Suprapubic skin (tissue), 4 donors: ENCODE measurements around the gene SH3RF1. TPM values are rescaled to one million over a fixed set of nuclear protein-coding genes. Genes with fewer than 3 reads are reported as not detected.
A peak's percentile ranks its signal among the peaks of the same experiment; 100 is the strongest.

Experiments used
- DNase-seq, 2 donors: peaks; one replicate each; pipeline ENCODE4 v3.0.0-alpha.2; 2019; ENCODE audit warnings: low spot score in 2 of 2
- H3K27ac ChIP-seq: fragments of 200-600 bp; sonication (generic); one replicate; pipeline ENCODE4 v1.5.1; 2019
- H3K27me3 ChIP-seq: fragments of 200-600 bp; sonication (generic); one replicate; pipeline ENCODE4 v1.5.1; 2019
- H3K36me3 ChIP-seq: fragments of 200-600 bp; sonication (generic); one replicate; pipeline ENCODE4 v1.5.1; 2019
- H3K4me1 ChIP-seq: fragments of 200-600 bp; sonication (generic); one replicate; pipeline ENCODE4 v1.5.1; 2019
- H3K4me3 ChIP-seq: fragments of 200-600 bp; sonication (generic); one replicate; pipeline ENCODE4 v1.5.1; 2019; ENCODE audit warnings: mild to moderate bottlenecking
- H3K9me3 ChIP-seq: fragments of 200-600 bp; sonication (generic); one replicate; pipeline ENCODE4 v1.5.1; 2019
- EP300 ChIP-seq: sonication (generic); formaldehyde crosslinking; IDR thresholded peaks from one replicate; pipeline ENCODE4 v1.6.1; 2017; ENCODE audit warnings: antibody characterized with exemption
- POLR2A ChIP-seq, 2 donors: fragments of 450-650 bp; IDR thresholded peaks; one replicate each; pipeline ENCODE4 v1.6.1; 2017; ENCODE audit warnings: antibody characterized with exemption in 2 of 2, mild to moderate bottlenecking in 2 of 2, moderate library complexity in 2 of 2
- POLR2AphosphoS5 ChIP-seq, 3 donors: sonication (generic); formaldehyde crosslinking; IDR thresholded peaks; one replicate each; pipeline ENCODE4 v1.6.1; 2017; ENCODE audit warnings: antibody characterized with exemption in 3 of 3
- WGBS: methylation state at CpG from one replicate; pipeline ENCODE4 v1.1.5; 2018; 5-methylcytosine and 5-hydroxymethylcytosine counted together
- total RNA-seq, 4 donors: library from RNA; depleted of rRNA; stranded (reverse); fragments of >200 nt; gene quantifications; one replicate each; pipeline ENCODE4 v1.1.0, GENCODE V29; 2016
- TF ChIP-seq, protein P1 (sequence below), 2 donors: fragments of 200-600 bp in 1 of 2; fragments of 450-650 bp in 1 of 2; sonication (generic) in 1 of 2; IDR thresholded peaks; one replicate each; pipeline ENCODE4 v1.5.1; 2016 to 2019; ENCODE audit warnings: antibody characterized with exemption in 2 of 2, mild to moderate bottlenecking in 1 of 2, moderate library complexity in 1 of 2

SH3RF1 gene
- total RNA-seq, 4 donors from 2014 or later: 10.8 to 18.1 (median 15.0) TPM

DNA sequence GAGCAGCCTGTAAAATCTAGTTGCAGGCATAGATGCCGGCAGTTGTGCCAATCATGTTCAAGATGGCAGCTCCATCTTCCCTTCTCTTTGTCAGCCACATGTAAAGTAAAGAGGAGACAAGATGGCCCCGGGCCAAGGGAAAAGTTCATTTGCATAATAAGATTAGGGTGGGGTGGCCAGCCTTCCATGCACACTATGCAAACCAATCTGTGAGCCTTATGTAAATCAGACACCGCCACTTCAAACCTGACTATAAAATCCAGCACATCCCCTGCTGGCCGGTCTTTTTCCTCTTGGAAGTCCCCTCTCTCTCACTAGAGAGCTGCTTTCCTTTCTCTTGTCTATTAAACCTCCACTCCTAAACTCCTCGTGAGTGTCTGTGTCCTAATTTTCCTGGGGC, 181.8 kb downstream of the SH3RF1 start:
- no peak for TF ChIP-seq POLR2A (IDR thresholded peaks at IDR 0.05)
- TF ChIP-seq EP300: no peak
- no peak for TF ChIP-seq POLR2AphosphoS5 (IDR thresholded peaks at IDR 0.05)
- TF ChIP-seq, protein P1, sequence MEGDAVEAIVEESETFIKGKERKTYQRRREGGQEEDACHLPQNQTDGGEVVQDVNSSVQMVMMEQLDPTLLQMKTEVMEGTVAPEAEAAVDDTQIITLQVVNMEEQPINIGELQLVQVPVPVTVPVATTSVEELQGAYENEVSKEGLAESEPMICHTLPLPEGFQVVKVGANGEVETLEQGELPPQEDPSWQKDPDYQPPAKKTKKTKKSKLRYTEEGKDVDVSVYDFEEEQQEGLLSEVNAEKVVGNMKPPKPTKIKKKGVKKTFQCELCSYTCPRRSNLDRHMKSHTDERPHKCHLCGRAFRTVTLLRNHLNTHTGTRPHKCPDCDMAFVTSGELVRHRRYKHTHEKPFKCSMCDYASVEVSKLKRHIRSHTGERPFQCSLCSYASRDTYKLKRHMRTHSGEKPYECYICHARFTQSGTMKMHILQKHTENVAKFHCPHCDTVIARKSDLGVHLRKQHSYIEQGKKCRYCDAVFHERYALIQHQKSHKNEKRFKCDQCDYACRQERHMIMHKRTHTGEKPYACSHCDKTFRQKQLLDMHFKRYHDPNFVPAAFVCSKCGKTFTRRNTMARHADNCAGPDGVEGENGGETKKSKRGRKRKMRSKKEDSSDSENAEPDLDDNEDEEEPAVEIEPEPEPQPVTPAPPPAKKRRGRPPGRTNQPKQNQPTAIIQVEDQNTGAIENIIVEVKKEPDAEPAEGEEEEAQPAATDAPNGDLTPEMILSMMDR (IDR thresholded peaks at IDR 0.05): no peak
- DNase-seq: no peak
- H3K27ac ChIP-seq: no peak overlapping the region
- H3K4me1 ChIP-seq: no peaks in the 10 kb centered on the region
- peaks cover 5% of the 10 kb centered on the region for H3K36me3 ChIP-seq
- no peaks in the 10 kb centered on the region for H3K9me3 ChIP-seq
- H3K4me3 ChIP-seq: no peak overlapping the region
- 93% methylated on average over 5 of the region's 5 CpGs for WGBS
- no peaks in the 10 kb centered on the region for H3K27me3 ChIP-seq

DNA sequence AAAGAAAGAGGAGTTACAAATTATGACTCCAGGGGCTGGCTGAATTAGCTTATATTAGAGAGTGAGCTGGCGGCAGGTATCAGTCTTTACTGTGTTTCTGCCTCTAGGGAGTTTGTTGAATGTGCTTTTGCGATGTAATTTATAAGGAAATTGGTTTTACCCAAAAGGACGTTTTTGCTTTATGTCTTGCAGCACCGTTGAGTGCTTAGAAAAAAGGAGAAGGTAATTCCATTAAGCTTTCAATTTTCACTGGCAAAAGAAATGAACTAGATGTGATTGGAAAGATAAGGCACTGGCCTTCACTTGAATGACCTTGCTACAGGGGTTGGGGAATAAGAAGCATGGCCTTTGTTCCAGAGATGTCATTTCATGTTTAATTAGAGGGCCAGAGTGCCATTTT, 185.8 kb downstream of the SH3RF1 start:
- Histone ChIP-seq H3K27me3 (no peaks in the 10 kb centered on the region), H3K9me3 (no peaks in the 10 kb centered on the region), H3K27ac (no peak overlapping the region), H3K4me1 (peaks cover 14% of the 10 kb centered on the region), H3K36me3 (no peaks in the 10 kb centered on the region), H3K4me3 (no peak overlapping the region)
- WGBS: 69% methylated on average over 4 of the region's 4 CpGs
- TF ChIP-seq POLR2AphosphoS5 (IDR thresholded peaks at IDR 0.05) (no peak), EP300 (no peak), POLR2A (IDR thresholded peaks at IDR 0.05) (no peak)
- TF ChIP-seq, protein P1 (IDR thresholded peaks at IDR 0.05): no peak
- no peak for DNase-seq

DNA sequence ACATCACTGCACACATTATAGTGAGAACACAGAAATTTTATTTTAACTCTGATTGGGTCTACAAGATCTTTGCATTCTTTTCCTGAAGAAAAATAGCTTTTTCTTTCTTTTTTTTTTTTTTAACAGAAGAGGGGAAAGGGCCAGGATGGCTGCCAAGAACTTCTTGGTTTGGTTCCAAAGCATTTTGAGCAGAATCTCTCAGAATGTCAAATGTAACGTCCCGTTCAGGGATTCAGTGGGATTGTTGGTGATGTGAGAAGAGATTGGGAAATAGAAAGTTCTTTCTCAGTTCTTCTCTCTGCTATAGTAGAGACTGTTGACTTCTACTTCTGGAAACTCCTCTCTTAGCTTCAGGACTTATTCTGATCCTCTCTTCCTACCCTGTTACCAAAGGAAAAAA, 189.8 kb downstream of the SH3RF1 start:
- 15% methylated on average over 2 of the region's 2 CpGs for WGBS
- TF ChIP-seq, protein P1 (IDR thresholded peaks at IDR 0.05): no peak
- TF ChIP-seq EP300: no peak
- TF ChIP-seq POLR2A (IDR thresholded peaks at IDR 0.05): no peak
- TF ChIP-seq POLR2AphosphoS5 (IDR thresholded peaks at IDR 0.05): no peak

DNA sequence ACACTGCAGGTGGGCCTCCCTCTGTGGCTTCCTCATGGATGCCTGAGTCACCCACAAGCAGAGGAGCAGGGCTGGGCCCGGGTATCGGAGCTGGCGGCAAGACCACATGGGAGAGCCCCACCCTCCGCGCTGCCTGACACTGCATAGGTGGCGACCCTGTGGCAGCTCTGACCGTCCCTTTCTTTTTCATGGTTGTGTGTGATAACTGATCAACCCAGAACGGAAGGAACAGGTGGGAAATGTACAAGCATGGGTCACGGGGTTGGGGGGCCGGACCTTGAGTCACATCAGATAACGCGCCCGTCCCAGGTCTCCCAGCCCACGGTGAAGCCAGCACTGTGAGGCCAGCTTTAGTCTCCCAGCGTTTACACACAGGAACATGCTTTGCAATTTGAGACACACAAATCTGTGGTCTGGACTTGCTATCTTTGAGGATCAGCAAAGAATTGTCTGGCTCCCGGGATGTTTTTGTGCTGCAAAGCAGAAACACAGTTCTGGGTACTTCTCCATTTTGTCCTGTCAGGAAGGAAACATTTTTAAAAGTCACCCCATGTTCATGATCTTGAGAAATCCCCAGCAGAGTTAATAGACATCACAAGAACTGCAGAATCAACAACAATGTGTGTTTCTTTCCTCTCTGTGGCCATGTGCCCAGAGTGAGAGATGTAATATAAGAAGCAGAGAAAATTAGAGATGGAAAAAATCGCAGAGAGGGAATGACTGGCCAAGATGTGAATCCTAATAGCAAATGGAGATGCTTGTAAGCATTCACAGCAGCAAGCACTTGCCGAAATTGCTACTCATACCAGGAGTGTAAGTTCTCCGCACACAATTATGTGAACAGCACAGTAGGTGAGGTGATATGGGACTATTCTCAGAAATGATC, 190.6 kb downstream of the SH3RF1 start:
- 29% methylated on average over 15 of the region's 19 CpGs for WGBS
- Histone ChIP-seq H3K4me3 (peak overlapping the region; percentile 27), H3K36me3 (no peaks in the 10 kb centered on the region), H3K27me3 (no peaks in the 10 kb centered on the region), H3K4me1 (peaks cover 19% of the 10 kb centered on the region), H3K9me3 (no peaks in the 10 kb centered on the region), H3K27ac (peak overlapping the region; percentile 60)
- TF ChIP-seq, protein P1 (IDR thresholded peaks at IDR 0.05): no peak
- TF ChIP-seq POLR2A (IDR thresholded peaks at IDR 0.05) (no peak), POLR2AphosphoS5 (IDR thresholded peaks at IDR 0.05) (no peak), EP300 (no peak)
- no peak for DNase-seq

More for the DNA sequence above, 189.8 kb downstream of the SH3RF1 start:
- Histone ChIP-seq H3K36me3 (no peaks in the 10 kb centered on the region), H3K27me3 (no peaks in the 10 kb centered on the region), H3K4me1 (peaks cover 19% of the 10 kb centered on the region), H3K9me3 (no peaks in the 10 kb centered on the region), H3K27ac (peak overlapping the region; percentile 60), H3K4me3 (no peak overlapping the region)
- DNase-seq: no peak

DNA sequence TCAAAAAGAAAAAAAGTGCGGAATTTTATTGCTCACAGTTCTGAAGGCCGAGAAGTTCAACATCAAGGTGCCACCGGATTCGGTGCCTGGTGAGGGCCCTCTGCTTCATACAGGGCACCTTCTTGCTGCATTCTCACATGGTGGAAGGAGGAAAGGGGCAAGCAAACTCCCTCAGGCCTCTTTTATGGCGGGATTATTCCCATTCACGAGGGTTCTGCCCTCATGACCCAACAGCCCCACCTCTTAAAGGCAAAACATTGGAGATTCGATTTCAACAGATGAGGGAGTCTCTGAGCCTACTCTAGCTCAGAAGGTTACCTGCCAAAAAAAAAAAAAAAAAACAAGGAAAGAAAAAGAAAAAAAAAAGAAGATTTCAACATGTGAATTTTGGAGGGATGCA, 196.6 kb downstream of the SH3RF1 start:
- Histone ChIP-seq H3K27me3 (no peaks in the 10 kb centered on the region), H3K4me1 (peaks cover 17% of the 10 kb centered on the region), H3K4me3 (no peak overlapping the region), H3K27ac (no peak overlapping the region), H3K9me3 (no peaks in the 10 kb centered on the region), H3K36me3 (no peaks in the 10 kb centered on the region)
- TF ChIP-seq POLR2A (IDR thresholded peaks at IDR 0.05) (no peak), EP300 (no peak), POLR2AphosphoS5 (IDR thresholded peaks at IDR 0.05) (no peak)
- TF ChIP-seq, protein P1 (IDR thresholded peaks at IDR 0.05): no peak
- DNase-seq: no peak
- 90% methylated on average over 7 of the region's 7 CpGs for WGBS
